Prostate gland (tissue), 2 donors: ENCODE measurements around the gene RTN4R.

Experiments
- CTCF ChIP-seq, 4 experiments: fragments of 200-600 bp in 2 of 4; fragments of 450-650 bp in 2 of 4; sonication (generic) in 2 of 4; IDR thresholded peaks; 1 replicate in 3 of 4; 2 replicates in 1 of 4; pipeline ENCODE4 v1.5.1; 2016 to 2019; ENCODE audit warnings: antibody characterized with exemption in 4 of 4, mild to moderate bottlenecking in 2 of 4, moderate library complexity in 2 of 4
- POLR2AphosphoS5 ChIP-seq: sonication (generic); formaldehyde crosslinking; IDR thresholded peaks from one replicate; pipeline ENCODE4 v1.6.1; 2017; ENCODE audit warnings: antibody characterized with exemption

- TF ChIP-seq CTCF (IDR thresholded peaks at IDR 0.05) (no peak), POLR2AphosphoS5 (no peak)
These were observed 60.7 kb downstream of the RTN4R start for GRCh38 chr22:20207277-20208025.
